Mesenchymal stem cell (in vitro differentiated cells and primary cell): Measurements from ENCODE around the gene CFAP54.
A peak's percentile ranks its signal among the peaks of the same experiment; 100 is the strongest.

Experiments used
- DNase-seq: peaks from one replicate; pipeline ENCODE4 v3.0.0-alpha.2; 2013
- H2AFZ ChIP-seq: one replicate; pipeline ENCODE4 v1.6.1; 2013; ENCODE audit warnings: low read depth, mild to moderate bottlenecking, control low read depth, inconsistent platforms, low read length, moderate library complexity
- H2AK5ac ChIP-seq: 2 replicates; pipeline ENCODE4 v1.6.1; 2013; ENCODE audit warnings: low read length, moderate library complexity, mild to moderate bottlenecking, inconsistent platforms; ENCODE audit not compliant: severe bottlenecking
- H2BK120ac ChIP-seq: one replicate; pipeline ENCODE4 v1.6.1; 2013; ENCODE audit warnings: low read depth, mild to moderate bottlenecking, inconsistent platforms, low read length, moderate library complexity
- H2BK12ac ChIP-seq, 2 experiments: one replicate each; pipeline ENCODE4 v1.6.1; 2013; ENCODE audit warnings: inconsistent platforms in 2 of 2, low read length in 2 of 2, mild to moderate bottlenecking in 2 of 2, moderate library complexity in 2 of 2, control low read depth in 1 of 2
- H2BK15ac ChIP-seq: one replicate; pipeline ENCODE4 v1.6.1; 2013; ENCODE audit warnings: mild to moderate bottlenecking, low read depth, inconsistent platforms; ENCODE audit not compliant: poor library complexity, severe bottlenecking
- H2BK5ac ChIP-seq: 2 replicates; pipeline ENCODE4 v1.6.1; 2013; ENCODE audit warnings: low read depth, mild to moderate bottlenecking, low read length, control low read depth, inconsistent platforms; ENCODE audit not compliant: poor library complexity, severe bottlenecking
- H3K14ac ChIP-seq, 2 experiments: one replicate each; pipeline ENCODE4 v1.6.1; 2013; ENCODE audit warnings: inconsistent platforms in 2 of 2, low read length in 2 of 2, control low read depth in 1 of 2, mild to moderate bottlenecking in 1 of 2, moderate library complexity in 1 of 2
- H3K18ac ChIP-seq, 2 experiments: one replicate each; pipeline ENCODE4 v1.6.1; 2013; ENCODE audit warnings: inconsistent platforms in 2 of 2, low read length in 2 of 2, control low read depth in 1 of 2, low read depth in 1 of 2, mild to moderate bottlenecking in 1 of 2
- H3K23ac ChIP-seq, 2 experiments: one replicate each; pipeline ENCODE4 v1.6.1; 2013; ENCODE audit warnings: inconsistent platforms in 2 of 2, low read length in 2 of 2, mild to moderate bottlenecking in 2 of 2, moderate library complexity in 2 of 2, control low read depth in 1 of 2
- H3K27ac ChIP-seq: 2 replicates; pipeline ENCODE4 v1.5.1; 2013; ENCODE audit warnings: mild to moderate bottlenecking, moderate library complexity, low read length, control low read depth, inconsistent platforms; ENCODE audit not compliant: poor library complexity, severe bottlenecking
- H3K27me3 ChIP-seq, 2 experiments: 2 replicates each; pipeline versions ENCODE4 v1.6.1 to v1.7.0; 2013; ENCODE audit warnings: low read length in 2 of 2, mild to moderate bottlenecking in 2 of 2, moderate library complexity in 2 of 2, control low read depth in 1 of 2, inconsistent platforms in 1 of 2; ENCODE audit not compliant: control insufficient read depth in 1 of 2, insufficient read depth in 1 of 2
- H3K36me3 ChIP-seq, 2 experiments: 2 replicates each; pipeline versions ENCODE4 v1.6.1 to v1.7.0; 2013; ENCODE audit warnings: low read length in 2 of 2, control low read depth in 1 of 2, inconsistent platforms in 1 of 2, low read depth in 1 of 2, mild to moderate bottlenecking in 1 of 2; ENCODE audit not compliant: insufficient read depth in 2 of 2, control insufficient read depth in 1 of 2
- H3K4ac ChIP-seq, 2 experiments: one replicate each; pipeline ENCODE4 v1.6.1; 2013; ENCODE audit warnings: inconsistent platforms in 2 of 2, low read length in 2 of 2, mild to moderate bottlenecking in 2 of 2, moderate library complexity in 2 of 2, control low read depth in 1 of 2, low read depth in 1 of 2
- H3K4me1 ChIP-seq: 2 replicates; pipeline ENCODE4 v1.6.1; 2013; ENCODE audit warnings: low read depth, low read length, control low read depth; ENCODE audit not compliant: control insufficient read depth, insufficient read depth
- H3K4me2 ChIP-seq: 2 replicates; pipeline ENCODE4 v1.6.1; 2013; ENCODE audit warnings: low read length, mild to moderate bottlenecking, inconsistent platforms; ENCODE audit not compliant: poor library complexity, severe bottlenecking
- H3K4me3 ChIP-seq, 2 experiments: 2 replicates each; pipeline versions ENCODE4 v1.5.1 to v1.7.0; 2013; ENCODE audit warnings: low read length in 2 of 2, mild to moderate bottlenecking in 2 of 2, control low read depth in 1 of 2, low read depth in 1 of 2; ENCODE audit not compliant: insufficient read depth in 1 of 2
- H3K79me1 ChIP-seq: replicated peaks from 2 replicates; pipeline ENCODE4 v1.6.1; 2013; ENCODE audit warnings: mild to moderate bottlenecking, control low read depth, low read length, inconsistent platforms; ENCODE audit not compliant: poor library complexity, severe bottlenecking
- H3K9ac ChIP-seq: 2 replicates; pipeline ENCODE4 v1.7.0; 2013; ENCODE audit warnings: mild to moderate bottlenecking, low read length, moderate library complexity
- H3K9me3 ChIP-seq: 2 replicates; pipeline ENCODE4 v1.7.0; 2013; ENCODE audit warnings: mild to moderate bottlenecking, low read length; ENCODE audit not compliant: control insufficient read depth
- H4K8ac ChIP-seq: one replicate; pipeline ENCODE4 v1.6.1; 2013; ENCODE audit warnings: inconsistent platforms, mild to moderate bottlenecking, low read length, moderate library complexity
- H4K91ac ChIP-seq: one replicate; pipeline ENCODE4 v1.6.1; 2013; ENCODE audit warnings: mild to moderate bottlenecking, low read length, inconsistent platforms
- WGBS: methylation state at CpG from one replicate; pipeline ENCODE4 v1.1.7; 2013; ENCODE audit warnings: mixed read lengths; 5-methylcytosine and 5-hydroxymethylcytosine counted together

The CFAP54 gene

DNA sequence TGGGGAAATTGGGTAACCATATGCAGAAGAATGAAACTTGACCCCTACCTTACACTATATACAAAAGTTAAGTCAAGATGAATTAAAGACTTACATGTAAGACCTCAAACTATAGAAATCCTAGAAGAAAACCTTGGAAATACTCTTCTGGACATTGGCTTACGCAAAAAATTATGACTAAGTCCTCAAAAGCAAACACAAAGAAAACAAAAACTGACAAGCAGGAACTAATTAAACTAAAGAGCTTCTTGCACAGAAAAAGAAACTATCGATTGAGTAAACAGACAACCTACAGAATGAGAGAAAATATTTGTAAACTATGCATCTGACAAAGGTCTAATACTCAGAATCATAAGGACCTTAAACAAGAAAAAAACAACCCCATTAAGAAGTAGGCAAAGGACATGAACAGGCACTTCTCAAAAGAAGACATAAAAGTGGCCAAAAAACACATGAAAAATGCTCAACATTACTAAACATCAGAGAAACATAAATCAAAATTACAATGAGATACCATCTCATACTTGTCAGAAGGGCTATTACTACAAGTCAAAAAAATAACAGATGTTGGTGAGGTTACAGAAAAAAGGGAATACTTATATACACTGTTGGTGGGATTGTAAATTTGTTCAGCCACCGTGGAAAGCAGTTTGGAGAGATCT is 37.0 kb upstream of the CFAP54 start:
- no peaks in the 10 kb centered on the region for H3K9me3 ChIP-seq
- no peak overlapping the region for H3K9ac ChIP-seq
- H2AK5ac ChIP-seq = no peak overlapping the region
- H4K8ac ChIP-seq = no peak overlapping the region
- no peak for DNase-seq
- H3K79me1 ChIP-seq = no peaks in the 10 kb centered on the region
- H3K4me1 ChIP-seq = no peaks in the 10 kb centered on the region
- H3K14ac ChIP-seq = no peak overlapping the region
- no peak overlapping the region for H2BK15ac ChIP-seq
- no peak overlapping the region for H2AFZ ChIP-seq
- WGBS = 86% methylated on average over 3 of the region's 3 CpGs
- H3K36me3 ChIP-seq = no peaks in the 10 kb centered on the region
- no peak overlapping the region for H3K23ac ChIP-seq
- no peak overlapping the region for H3K4ac ChIP-seq
- H3K4me3 ChIP-seq = no peak overlapping the region
- H2BK12ac ChIP-seq = no peak overlapping the region
- no peaks in the 10 kb centered on the region for H3K27me3 ChIP-seq
- no peak overlapping the region for H2BK120ac ChIP-seq
- H3K18ac ChIP-seq = no peak overlapping the region
- H2BK5ac ChIP-seq = no peak overlapping the region
- H4K91ac ChIP-seq = no peak overlapping the region
- no peak overlapping the region for H3K4me2 ChIP-seq
- H3K27ac ChIP-seq = no peak overlapping the region

DNA sequence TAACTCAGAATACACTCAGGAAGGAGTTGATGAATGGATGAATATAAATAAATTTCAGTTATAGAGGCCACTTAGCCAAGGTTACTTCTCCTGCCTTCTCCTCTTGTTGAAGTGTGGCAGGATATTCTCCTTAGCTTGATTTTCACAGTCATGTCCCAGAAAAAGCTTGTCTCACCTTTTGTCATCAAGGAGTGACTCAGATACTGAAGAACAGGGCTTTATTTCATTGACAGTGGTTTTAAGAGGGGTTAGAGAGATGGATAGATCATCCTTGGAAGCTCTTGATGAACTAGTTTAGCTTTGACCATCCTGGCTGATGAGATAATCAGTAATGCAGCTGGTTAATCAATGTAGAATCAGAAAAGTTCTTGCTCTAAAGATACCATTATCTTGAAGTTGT is 35.0 kb upstream of the CFAP54 start:
- Histone ChIP-seq H3K4ac (no peak overlapping the region), H2BK120ac (no peak overlapping the region), H3K9ac (no peak overlapping the region), H2BK15ac (no peak overlapping the region), H3K27me3 (no peaks in the 10 kb centered on the region), H4K91ac (no peak overlapping the region), H4K8ac (no peak overlapping the region), H3K23ac (no peak overlapping the region), H3K36me3 (no peaks in the 10 kb centered on the region), H3K4me2 (no peak overlapping the region), H3K27ac (no peak overlapping the region), H2AK5ac (no peak overlapping the region), H2AFZ (no peak overlapping the region), H3K79me1 (no peaks in the 10 kb centered on the region), H3K4me1 (peaks cover 2% of the 10 kb centered on the region), H2BK12ac (no peak overlapping the region), H2BK5ac (no peak overlapping the region), H3K14ac (no peak overlapping the region), H3K4me3 (no peak overlapping the region), H3K18ac (no peak overlapping the region), H3K9me3 (no peaks in the 10 kb centered on the region)
- no peak for DNase-seq

DNA sequence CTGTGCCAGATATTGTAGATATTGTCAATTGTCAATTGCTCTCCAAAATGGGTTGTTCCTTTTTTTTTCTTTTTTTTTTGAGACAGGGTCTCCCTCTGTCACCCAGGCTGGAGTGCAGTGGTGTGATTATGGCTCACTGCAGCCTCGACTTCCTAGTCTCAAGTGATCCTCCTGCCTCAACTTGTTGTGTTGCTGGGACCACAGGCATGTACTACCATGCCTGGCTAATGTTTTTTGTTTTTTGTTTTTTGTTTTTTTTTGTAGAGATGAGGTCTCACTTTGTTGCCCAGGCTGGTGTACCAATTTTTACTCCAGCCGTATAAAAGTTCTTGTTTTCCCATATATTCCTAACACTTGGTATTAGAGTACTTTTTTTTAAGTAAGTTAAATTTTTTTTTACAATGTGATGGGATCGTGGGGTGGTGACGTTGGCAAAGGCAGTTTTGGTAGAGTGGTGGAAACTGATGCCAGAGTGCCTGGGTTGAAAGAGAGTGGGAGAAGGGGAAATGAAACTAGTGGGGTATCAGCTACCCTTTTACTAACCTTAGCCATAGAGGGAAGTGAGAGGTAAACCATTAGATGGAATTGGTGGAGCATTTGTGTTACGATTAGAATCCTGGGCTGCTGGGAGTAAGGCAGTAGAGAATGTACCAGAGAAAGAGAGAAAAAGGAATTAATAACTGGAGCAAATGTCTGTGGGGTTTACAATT is 33.0 kb upstream of the CFAP54 start:
- no peak overlapping the region for H3K4me3 ChIP-seq
- H4K91ac ChIP-seq = no peak overlapping the region
- no peak overlapping the region for H2BK15ac ChIP-seq
- H2BK12ac ChIP-seq = no peak overlapping the region
- no peak overlapping the region for H3K18ac ChIP-seq
- no peak overlapping the region for H2BK5ac ChIP-seq
- H3K9me3 ChIP-seq = no peaks in the 10 kb centered on the region
- H3K23ac ChIP-seq = no peak overlapping the region
- no peak overlapping the region for H3K4ac ChIP-seq
- H3K4me2 ChIP-seq = no peak overlapping the region
- no peak overlapping the region for H2AFZ ChIP-seq
- no peak overlapping the region for H2AK5ac ChIP-seq
- H3K79me1 ChIP-seq = no peaks in the 10 kb centered on the region
- 96% methylated on average over 4 of the region's 5 CpGs for WGBS
- H3K27ac ChIP-seq = no peak overlapping the region
- DNase-seq = no peak
- H3K27me3 ChIP-seq = no peaks in the 10 kb centered on the region
- H3K9ac ChIP-seq = no peak overlapping the region
- H2BK120ac ChIP-seq = no peak overlapping the region
- peaks cover 2% of the 10 kb centered on the region for H3K4me1 ChIP-seq
- no peaks in the 10 kb centered on the region for H3K36me3 ChIP-seq
- H4K8ac ChIP-seq = no peak overlapping the region
- H3K14ac ChIP-seq = no peak overlapping the region

DNA sequence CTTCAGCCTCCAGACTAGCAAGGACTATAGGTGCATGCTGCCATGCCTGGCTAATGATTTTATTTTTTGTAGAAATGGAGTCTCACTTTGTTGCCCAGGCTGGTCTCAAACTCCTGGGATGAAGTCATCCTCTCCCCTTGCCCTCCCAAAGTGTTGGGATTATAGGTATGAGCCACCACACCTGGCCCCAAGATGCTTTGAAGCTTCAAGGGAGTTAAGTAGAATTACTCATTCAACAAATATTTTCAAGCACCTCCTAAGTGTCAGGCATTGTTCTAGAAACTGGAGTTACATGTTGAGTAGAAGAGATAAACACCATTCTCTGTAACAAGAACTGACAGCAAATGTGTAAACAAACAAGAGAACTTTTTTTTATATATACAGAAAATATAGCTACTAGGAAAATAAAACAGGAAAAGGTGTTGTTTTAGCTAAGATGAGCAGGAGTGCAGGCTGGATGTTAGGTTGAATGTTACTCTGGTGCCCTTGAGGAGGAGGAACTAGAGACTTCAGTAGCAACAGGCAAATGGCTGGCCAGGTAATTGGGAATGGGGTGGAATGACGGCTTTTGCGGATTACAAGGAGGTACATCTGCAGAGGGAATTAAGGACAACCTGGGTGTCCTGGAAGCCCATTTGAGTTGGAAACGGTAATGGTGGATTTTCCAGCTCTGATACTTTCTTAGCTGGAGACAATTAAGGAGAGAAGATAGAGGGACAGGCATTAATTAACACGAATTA is 32.0 kb upstream of the CFAP54 start:
- no peak overlapping the region for H3K23ac ChIP-seq
- no peak overlapping the region for H2AK5ac ChIP-seq
- no peak for DNase-seq
- no peak overlapping the region for H3K14ac ChIP-seq
- H4K91ac ChIP-seq = no peak overlapping the region
- peak overlapping the region in 1 of 2 experiments; percentile 29 for H3K4ac ChIP-seq
- no peak overlapping the region for H2AFZ ChIP-seq
- peaks cover 2% of the 10 kb centered on the region for H3K4me1 ChIP-seq
- H3K27me3 ChIP-seq = no peaks in the 10 kb centered on the region
- no peak overlapping the region for H2BK12ac ChIP-seq
- H3K79me1 ChIP-seq = no peaks in the 10 kb centered on the region
- no peaks in the 10 kb centered on the region for H3K36me3 ChIP-seq
- H3K4me2 ChIP-seq = no peak overlapping the region
- no peak overlapping the region for H4K8ac ChIP-seq
- no peak overlapping the region for H3K18ac ChIP-seq
- no peak overlapping the region for H2BK15ac ChIP-seq
- no peak overlapping the region for H3K27ac ChIP-seq
- no peak overlapping the region for H3K9ac ChIP-seq
- H2BK5ac ChIP-seq = no peak overlapping the region
- no peak overlapping the region for H3K4me3 ChIP-seq
- no peaks in the 10 kb centered on the region for H3K9me3 ChIP-seq
- 99% methylated on average over 4 of the region's 4 CpGs for WGBS
- no peak overlapping the region for H2BK120ac ChIP-seq
